ENCODE measurements around the gene SHC4. TPM values are rescaled to one million over a fixed set of nuclear protein-coding genes. Genes with fewer than 3 reads are reported as not detected.

SHC4 gene, protein sequence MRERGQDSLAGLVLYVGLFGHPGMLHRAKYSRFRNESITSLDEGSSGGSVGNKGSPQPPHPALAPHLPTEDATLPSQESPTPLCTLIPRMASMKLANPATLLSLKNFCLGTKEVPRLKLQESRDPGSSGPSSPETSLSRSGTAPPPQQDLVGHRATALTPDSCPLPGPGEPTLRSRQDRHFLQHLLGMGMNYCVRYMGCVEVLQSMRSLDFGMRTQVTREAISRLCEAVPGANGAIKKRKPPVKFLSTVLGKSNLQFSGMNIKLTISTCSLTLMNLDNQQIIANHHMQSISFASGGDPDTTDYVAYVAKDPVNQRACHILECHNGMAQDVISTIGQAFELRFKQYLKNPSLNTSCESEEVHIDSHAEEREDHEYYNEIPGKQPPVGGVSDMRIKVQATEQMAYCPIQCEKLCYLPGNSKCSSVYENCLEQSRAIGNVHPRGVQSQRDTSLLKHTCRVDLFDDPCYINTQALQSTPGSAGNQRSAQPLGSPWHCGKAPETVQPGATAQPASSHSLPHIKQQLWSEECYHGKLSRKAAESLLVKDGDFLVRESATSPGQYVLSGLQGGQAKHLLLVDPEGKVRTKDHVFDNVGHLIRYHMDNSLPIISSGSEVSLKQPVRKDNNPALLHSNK
- 0.54 to 1.4 TPM (median 0.80 TPM) in 5 replicates for total RNA-seq (2022; extraction: Qiagen RNA extraction; ENCODE audit: low read depth)

DNA sequence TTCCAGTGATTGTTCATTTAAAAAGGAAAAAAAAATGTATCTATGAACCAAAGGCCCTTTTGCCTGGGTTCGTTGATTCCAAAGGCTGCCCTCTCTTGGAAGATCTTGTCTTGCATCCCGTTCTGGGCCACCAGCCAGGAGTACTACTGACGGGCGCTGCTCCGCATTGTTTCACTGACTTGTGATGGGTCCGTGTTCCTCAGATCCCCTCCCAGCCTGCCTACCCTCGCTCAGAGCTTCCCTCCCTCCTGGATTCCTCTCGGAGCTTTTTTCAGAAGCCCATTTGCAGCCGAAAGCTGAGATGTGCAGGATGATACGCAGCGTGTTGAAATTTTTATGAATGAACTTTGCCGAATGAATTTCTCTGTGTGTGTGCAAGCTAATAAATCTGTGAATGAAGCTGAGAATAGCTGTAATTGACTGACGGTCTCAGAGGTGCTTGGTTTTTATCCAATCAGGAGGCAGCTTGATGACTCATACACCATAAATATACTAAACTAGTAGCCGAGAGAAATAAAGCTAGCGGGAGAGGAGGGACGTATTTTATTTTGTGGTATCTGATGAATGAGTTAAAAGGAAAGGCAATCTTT lies at the start of gene SHC4:
Gene SHC4, minus strand, starts transcription at position 396 of the 590 bp plus-strand sequence. CDS start 904 bp downstream, outside the sequence.

DNA sequence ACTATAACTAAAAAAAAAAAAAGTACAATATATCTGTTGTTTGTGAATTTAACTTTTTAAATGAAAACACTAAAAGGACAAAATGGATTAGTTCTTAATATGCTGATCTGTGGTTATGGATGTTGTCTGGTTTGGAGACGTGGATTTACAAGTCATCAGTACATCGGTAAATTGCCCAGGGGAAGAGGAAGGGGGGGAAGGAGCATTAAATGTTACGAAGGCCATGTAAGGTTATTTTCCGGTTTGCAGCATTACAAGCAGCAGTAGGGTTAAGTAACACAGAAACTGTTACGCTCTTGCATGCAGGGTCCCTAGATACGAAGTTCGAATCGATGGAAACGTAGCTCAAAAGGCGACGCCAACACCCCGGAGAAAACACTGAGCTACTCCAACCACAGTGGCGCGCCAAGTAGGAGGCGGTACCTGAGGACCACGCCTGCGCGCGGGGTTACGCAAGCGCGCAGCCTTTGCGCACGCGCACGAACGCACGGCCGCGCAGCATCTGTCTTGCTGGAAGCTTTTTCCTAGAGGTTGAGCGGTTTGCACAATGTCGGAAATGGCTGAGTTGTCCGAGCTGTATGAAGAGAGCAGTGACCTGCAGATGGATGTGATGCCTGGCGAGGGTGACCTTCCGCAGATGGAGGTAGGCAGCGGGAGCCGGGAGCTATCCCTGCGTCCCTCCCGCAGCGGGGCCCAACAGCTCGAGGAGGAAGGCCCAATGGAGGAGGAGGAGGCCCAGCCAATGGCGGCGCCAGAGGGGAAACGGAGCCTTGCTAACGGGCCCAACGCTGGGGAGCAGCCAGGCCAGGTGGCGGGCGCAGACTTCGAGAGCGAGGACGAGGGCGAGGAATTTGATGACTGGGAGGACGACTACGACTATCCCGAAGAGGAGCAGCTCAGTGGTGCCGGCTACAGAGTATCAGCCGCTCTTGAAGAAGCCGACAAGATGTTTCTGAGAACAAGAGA lies 85.8 kb downstream of the SHC4 start, which contains the start of gene EID1:
Gene EID1, plus strand, starts transcription at position 505 of the 966 bp plus-strand sequence. Its CDS starts 43 bp downstream, at position 548.

DNA sequence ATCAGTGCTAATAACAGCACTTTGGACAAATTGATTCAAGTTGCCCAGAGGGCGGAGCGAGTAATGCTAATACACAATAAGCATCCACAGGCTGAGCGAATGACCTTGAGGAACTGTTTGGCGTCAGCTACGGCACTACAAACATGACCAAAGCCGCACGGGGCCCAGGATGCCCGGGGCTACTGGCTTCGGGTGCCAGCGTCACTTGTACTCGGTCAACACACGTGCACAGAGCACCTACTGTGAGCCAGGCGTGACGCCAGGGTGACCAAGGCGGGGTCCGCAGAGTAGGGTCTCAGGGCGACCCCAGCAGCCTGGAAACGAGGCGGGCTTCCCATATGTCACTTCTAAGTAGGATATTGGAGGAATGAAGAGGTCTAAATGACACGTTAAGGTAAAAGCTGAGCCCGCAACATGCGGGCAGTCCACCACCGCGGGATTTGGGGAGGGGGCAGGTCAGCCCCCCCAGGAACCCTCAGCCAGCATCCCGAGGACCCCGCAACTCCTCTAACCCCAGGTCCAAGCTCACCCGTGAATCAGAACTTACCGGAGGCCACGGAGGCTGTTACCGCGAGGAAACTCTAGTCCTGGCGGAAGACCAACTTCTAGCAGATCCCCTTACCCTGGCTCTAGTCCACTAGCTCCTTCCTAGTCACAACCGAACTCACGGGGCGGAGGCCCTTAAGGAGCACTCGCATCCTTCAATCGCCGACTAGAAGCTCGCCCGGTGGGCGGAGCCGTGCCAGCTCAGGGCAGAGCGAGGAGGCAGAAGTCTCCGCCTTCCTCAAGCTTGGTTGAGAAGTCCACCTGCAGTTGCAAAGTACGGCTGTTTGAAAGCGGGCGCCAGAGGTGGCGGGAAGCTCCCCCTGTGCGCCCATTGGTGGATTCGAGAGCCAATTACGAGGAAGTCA lies 153.1 kb downstream of the SHC4 start, which contains the start of gene CEP152:
Gene CEP152, minus strand, starts transcription at position 656 of the 911 bp plus-strand sequence. CDS start 5,420 bp downstream, outside the sequence.

Other genes starting within 250 kb of the SHC4 start
- gene CEP152, start 152.8 kb downstream of the SHC4 start, total RNA-seq (2022; extraction: Qiagen RNA extraction; ENCODE audit: low read depth), result 2.5 to 11.5 TPM (median 4.2 TPM) in 5 replicates
- gene EID1, start 85.8 kb downstream of the SHC4 start, total RNA-seq (2022; extraction: Qiagen RNA extraction; ENCODE audit: low read depth), result 108 to 138 TPM (median 116 TPM) in 5 replicates
- gene SECISBP2L, start 82.5 kb upstream of the SHC4 start, total RNA-seq (2022; extraction: Qiagen RNA extraction; ENCODE audit: low read depth), result 3.8 to 9.0 TPM (median 8.4 TPM) in 5 replicates
- gene COPS2, start 191.7 kb upstream of the SHC4 start, total RNA-seq (2022; extraction: Qiagen RNA extraction; ENCODE audit: low read depth), result 45.0 to 122 TPM (median 58.5 TPM) in 5 replicates
- gene GALK2, start 206.3 kb upstream of the SHC4 start, total RNA-seq (2022; extraction: Qiagen RNA extraction; ENCODE audit: low read depth), result 17.3 to 26.8 TPM (median 22.9 TPM) in 5 replicates